Measurements from ENCODE around the gene TUT1. TPM values are rescaled to one million over a fixed set of nuclear protein-coding genes. Genes with fewer than 3 reads are reported as not detected.
A peak's percentile ranks its signal among the peaks of the same experiment; 100 is the strongest.

Gene TUT1
- total RNA-seq, 2 donors from 2014 or later: 11.1 to 26.2 TPM

DNA sequence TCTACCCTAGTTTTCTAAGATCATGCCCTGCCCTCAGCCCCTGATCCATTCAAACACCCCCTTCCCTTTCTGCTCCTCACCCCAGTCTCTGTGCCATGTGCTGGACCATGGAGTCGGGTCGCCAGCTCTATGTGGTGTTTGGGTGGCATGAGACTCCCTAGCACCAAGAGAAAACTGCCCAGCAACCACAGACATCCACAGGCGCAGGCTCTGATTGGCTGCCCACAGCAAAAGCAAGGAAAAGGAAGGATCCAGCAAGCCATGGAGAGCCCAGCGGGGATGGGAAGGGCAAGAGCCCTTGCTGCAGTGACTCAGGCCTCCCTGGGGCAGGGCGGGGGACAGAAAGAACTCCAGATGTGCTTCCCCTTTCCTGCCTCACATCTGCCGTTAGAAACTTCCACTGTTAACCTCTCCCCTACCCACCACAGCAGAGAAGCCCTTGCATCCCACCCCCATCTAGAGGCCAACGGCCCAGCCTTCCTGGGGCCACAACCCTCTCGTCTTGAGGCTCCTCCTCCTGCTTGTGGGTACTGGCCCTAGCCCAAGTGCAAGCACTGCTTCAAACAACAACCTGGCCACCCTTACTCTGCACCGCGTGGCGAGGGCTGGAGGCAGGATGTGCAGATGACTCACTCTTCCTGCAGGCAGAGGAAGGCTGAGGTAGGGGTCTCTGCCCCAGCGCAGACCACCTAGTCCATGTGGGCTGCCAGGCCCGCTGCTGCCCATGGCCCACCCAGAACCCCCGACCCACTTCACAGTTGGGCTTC, 35.0 kb downstream of the TUT1 start:
- peak overlapping the region; percentile 7 for H3K4me3 ChIP-seq
- TF ChIP-seq, protein P1, sequence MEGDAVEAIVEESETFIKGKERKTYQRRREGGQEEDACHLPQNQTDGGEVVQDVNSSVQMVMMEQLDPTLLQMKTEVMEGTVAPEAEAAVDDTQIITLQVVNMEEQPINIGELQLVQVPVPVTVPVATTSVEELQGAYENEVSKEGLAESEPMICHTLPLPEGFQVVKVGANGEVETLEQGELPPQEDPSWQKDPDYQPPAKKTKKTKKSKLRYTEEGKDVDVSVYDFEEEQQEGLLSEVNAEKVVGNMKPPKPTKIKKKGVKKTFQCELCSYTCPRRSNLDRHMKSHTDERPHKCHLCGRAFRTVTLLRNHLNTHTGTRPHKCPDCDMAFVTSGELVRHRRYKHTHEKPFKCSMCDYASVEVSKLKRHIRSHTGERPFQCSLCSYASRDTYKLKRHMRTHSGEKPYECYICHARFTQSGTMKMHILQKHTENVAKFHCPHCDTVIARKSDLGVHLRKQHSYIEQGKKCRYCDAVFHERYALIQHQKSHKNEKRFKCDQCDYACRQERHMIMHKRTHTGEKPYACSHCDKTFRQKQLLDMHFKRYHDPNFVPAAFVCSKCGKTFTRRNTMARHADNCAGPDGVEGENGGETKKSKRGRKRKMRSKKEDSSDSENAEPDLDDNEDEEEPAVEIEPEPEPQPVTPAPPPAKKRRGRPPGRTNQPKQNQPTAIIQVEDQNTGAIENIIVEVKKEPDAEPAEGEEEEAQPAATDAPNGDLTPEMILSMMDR (IDR thresholded peaks at IDR 0.05): no peak
- peak overlapping the region; percentile 92 for H3K27ac ChIP-seq
- H3K9me3 ChIP-seq: no peaks in the 10 kb centered on the region
- no peaks in the 10 kb centered on the region for H3K27me3 ChIP-seq
- DNase-seq: peak; percentile 87
- H3K4me1 ChIP-seq: peaks cover 51% of the 10 kb centered on the region
- H3K9ac ChIP-seq (ENCODE audit: low read depth in 2 of 2, low read length in 2 of 2): peak overlapping the region; percentile 61 to 90
- intact Hi-C loops (cut with DNase I): loop anchor here (5.0 kb wide), 1 partner anchor 154 kb away; no protein-coding TSS in a partner anchor
- peaks cover 15% of the 10 kb centered on the region for H3K36me3 ChIP-seq

DNA sequence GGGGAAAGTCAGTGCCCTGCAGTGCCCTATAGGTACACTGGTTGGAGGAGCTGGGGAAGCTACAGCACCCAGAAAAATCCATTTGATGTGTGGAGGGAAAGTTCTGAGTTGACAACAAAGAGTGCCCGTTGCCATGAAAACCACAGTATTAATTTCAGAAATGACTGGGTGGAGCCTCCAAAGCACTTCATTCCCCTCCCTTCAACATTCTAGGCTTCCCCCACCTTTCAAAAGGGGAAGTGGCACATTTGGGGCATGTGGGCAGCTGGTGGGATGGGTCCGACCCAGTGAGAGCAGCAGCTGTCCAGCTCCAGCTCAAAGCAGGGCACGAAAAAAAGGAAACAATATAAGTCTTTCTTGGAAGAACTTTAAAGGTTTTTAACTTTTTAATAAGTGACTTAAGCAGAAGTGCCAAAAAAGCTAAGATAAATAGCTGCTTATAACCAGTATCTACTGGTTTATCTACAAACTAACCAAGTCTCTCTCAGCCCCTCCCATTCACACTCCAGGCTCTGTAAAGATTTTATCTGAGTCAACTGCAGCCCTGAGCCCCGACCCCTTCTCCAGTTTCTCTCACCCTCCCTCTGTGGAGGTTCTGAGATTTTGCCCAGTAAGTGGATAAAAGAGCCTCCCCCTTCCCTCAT, 35.7 kb downstream of the TUT1 start:
- Histone ChIP-seq H3K9me3 (no peaks in the 10 kb centered on the region), H3K4me1 (peaks cover 53% of the 10 kb centered on the region), H3K9ac (ENCODE audit: low read depth in 2 of 2, low read length in 2 of 2) (peak overlapping the region; percentile 61 to 90), H3K36me3 (peaks cover 15% of the 10 kb centered on the region), H3K4me3 (no peak overlapping the region), H3K27me3 (no peaks in the 10 kb centered on the region), H3K27ac (peak overlapping the region; percentile 92)
- TF ChIP-seq, protein P1 (IDR thresholded peaks at IDR 0.05): no peak
- intact Hi-C loops (cut with DNase I): loop anchor here (5.0 kb wide), 1 partner anchor 153 kb away; no protein-coding TSS in a partner anchor
- no peak for DNase-seq

DNA sequence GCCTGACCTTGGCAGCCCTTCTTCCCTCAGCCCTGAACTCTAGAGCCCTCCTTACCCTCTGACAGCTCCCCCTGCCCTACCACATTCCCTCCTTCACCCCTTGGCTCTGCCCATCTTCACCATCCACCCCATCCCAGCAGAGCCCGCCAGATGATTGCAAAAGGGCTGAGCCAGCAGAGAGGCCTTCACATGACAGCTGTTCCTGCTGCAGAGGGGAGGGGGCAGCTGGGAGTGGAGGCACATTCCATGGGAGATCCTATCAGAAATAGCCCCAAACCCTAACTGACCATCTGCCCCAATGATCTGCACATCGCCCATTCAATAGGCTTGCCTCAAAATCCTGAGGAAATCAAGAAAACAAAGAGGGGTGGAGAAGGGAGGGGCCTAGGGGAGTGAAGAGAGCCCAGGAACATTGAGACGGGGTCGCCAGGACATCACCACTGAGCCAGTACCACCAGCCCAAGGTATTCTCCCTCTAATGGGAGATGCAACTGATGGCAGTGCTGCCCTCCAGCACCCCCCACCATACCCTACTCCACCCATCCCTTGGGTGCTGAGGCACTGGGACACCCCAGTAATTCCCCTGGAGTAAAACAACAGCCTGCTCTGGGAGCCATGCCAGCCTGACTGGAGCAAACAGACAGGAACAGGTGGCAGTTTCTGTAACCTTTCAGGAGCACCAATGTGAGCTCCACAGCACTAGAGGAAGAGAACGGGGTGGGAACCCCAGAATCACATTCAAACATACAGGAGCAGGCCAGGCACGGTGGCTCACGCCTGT, 36.7 kb downstream of the TUT1 start:
- no peaks in the 10 kb centered on the region for H3K9me3 ChIP-seq
- peak; percentile 79 for DNase-seq
- peak overlapping the region; percentile 13 to 90 for H3K9ac ChIP-seq (ENCODE audit: low read depth in 2 of 2, low read length in 2 of 2)
- H3K36me3 ChIP-seq: peaks cover 10% of the 10 kb centered on the region
- H3K4me1 ChIP-seq: peaks cover 53% of the 10 kb centered on the region
- TF ChIP-seq, protein P1 (IDR thresholded peaks at IDR 0.05): no peak
- H3K4me3 ChIP-seq: no peak overlapping the region
- H3K27me3 ChIP-seq: no peaks in the 10 kb centered on the region
- intact Hi-C loops (cut with DNase I): loop anchor here (5.0 kb wide), 1 partner anchor 152 kb away; no protein-coding TSS in a partner anchor
- H3K27ac ChIP-seq: peak overlapping the region; percentile 92

DNA sequence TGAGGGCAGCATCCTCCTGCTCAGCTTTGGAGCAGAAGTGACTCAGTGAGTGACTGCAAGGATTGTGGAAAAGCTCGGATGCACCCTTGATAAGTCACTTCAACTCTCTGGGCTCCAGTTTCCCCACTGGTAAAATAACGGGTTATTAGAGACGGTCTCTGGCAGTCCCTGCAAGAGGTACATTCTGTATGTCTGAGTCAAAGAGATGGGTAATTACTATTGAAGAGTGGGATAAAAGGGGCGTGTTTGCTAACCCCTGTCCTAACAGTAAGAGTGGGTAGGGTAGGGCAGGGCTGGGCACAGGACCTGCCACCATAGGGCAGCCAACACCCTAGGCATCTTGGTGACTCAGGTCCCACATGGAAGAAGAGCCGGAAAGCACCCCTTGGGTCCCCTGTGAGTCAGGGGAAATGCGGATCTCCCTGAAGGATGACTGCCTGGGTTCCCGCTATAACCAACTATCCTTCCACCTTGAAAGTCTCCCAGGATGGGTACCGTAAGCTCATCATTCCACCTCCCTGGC, 37.4 kb downstream of the TUT1 start:
- peaks cover 53% of the 10 kb centered on the region for H3K4me1 ChIP-seq
- intact Hi-C loops (cut with DNase I): no loop called here
- H3K27ac ChIP-seq: peak overlapping the region; percentile 92
- H3K36me3 ChIP-seq: peaks cover 6% of the 10 kb centered on the region
- DNase-seq: peak; percentile 56
- H3K9me3 ChIP-seq: no peaks in the 10 kb centered on the region
- TF ChIP-seq, protein P1 (IDR thresholded peaks at IDR 0.05): no peak
- no peak overlapping the region for H3K4me3 ChIP-seq
- peak overlapping the region; percentile 52 to 90 for H3K9ac ChIP-seq (ENCODE audit: low read depth in 2 of 2, low read length in 2 of 2)
- no peaks in the 10 kb centered on the region for H3K27me3 ChIP-seq
